GM19238 (cell line): ENCODE data around the gene FAM124B.
"Not testable (repeated sequence)": the region's sequence is repeated elsewhere in the genome, so short reads cannot be mapped to it uniquely, and the experiment has no call there.

Experiments
- DNase-seq: peaks from one replicate; pipeline ENCODE4 v3.0.0; 2011; ENCODE audit warnings: low spot score; ENCODE audit not compliant: insufficient read length

Gene FAM124B

DNA sequence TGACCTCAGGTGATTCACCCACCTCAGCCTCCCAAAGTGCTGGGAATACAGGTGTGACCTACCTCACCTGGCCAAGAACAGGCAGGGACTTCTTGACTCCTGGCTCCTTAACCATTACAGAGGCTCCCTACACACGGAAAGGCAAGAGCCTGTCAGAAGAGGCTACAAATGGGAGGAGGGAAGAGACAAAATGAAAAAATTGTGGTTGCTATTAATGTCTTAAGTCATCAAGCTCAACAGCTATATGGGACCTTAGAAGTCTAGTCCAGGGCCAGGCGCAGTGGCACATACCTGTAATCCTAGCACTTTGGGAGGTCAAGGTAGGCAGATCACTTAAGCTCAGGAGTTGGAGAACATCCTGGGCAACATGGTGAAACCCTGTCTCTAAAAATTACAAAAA lies 11.5 kb upstream of the FAM124B start:
- no peak for DNase-seq

DNA sequence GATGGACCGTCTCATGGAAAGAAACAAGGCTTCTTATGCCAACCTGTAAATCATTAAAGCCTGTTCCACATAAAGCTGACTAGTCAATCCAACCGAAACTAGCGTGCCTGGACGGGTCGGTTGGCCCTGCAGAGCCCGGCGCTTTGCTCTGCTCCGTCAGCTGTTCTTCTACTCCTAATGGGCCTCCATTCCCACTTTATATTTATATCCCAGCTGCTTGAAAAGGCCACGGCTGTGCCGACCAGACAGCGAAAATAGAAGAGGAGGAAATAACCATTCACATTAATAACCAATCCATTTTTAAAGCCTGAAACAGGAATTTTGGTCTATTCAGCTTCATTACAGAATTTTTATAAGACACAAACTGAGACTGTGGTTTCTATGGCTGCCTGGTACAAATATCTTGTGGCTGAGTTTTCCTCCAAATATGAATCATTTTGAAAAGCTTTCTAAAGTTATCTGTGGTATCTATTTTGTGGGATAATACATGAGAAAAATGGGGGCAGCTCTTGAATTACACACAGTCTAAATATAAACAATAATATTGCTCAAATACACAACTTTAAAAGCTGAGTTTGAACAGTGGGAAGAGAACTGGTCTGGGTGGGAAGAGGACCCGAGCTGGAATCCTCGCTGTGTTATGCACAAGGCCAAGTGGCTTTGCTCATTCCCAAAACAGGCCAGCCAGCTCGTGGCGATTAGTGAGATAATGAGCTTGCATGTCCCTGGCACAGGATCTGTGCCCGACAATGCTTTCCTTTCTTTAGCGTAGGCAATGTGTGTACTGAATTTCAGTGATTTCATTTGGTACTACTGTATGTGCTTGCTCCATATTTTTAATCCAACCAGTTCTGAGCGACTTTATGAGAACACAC lies 10.5 kb upstream of the FAM124B start:
- DNase-seq = no peak

DNA sequence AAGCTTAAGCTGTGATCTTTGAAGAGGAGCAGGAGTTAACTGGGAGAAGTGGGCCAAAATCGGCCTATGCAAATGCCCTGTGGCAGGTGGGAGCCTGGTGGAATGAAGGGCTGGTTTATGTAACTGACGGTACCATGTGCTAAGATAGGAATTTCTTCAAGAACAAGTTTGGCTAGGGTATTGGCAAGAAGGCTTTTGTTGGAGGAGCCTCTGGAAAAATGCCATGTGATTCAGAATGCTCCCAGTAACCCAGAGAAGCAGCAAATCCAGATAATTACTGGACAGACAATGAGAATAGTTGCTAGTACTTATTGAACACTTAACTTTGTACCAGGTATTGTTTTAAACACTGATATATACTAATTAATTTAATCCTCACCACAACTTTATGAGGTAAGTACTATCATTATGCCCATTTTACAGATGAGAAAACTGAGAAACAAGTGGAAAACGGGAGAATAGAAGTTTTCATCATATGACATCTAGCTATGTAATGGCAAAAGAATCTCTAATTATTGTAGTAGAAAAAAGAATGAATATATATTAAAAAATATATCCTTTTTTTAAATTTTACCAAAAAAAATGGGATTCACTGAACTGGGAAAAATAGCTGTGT lies 9.1 kb upstream of the FAM124B start:
- DNase-seq = no peak

DNA sequence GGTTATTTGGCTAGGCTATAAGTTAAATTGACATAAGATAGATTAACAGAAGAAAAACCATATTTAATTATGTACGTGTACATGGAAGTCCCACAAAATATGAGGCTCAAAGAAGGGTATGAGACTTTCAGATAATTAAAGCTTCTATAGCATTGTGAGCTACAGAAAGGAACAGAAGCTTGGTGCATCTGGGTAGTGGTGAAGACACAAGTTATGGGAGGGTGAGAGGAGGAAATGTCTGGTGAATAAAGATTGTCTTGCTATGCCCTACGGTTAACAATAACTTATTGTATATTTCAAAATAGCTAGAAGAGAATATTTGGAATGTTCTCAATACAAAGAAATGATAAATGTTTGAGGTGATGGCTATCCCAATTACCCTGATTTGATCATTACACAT lies 6.8 kb upstream of the FAM124B start:
- DNase-seq = no peak

DNA sequence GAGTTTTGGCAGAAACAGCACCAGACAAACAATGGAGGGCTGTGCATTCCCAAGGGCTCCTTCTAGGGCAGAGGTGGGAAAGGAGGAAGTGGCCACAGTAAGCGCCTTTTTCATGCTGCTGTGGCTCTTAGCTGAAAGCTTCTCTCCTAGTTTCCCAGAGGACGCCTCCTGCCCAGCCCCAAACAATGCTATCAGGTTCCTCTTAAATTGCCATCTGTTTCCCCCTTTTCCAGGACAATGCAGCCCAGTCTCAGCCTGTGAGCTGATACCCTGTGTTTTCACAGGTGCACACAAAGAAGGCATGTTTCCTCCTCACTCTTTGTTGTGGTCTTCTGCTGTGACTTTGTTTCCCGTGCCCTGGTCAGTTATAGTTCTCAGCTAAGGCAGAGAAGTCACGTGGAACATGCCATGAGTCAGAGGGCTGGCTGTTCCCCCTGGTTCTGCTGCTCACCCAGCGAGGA lies 5.4 kb upstream of the FAM124B start:
- DNase-seq = no peak

DNA sequence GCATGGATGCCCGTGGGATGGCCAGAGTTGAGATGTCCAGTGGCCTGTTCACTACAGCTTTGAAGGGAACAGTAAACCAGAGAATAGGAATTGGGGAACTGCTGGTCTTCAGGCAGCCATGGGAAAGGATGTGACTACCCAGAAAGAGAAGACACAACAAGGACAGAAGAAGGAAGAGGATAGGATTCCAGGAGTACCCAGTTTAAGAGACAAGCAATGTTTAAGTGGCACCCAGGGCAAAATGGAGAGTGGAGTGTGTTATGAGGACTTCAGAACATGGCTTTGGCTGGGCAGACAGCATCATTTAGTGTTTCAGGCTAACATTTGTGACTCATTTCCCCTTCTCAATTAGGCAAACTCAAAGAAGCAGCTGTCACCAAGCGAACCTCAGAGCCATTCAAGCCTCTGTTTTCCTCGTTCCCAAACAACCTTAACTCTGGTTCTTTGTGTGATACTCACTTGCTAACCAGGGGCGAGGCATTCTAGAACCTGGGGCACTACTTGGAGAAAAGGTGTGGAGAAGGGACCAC lies 4.0 kb upstream of the FAM124B start:
- no peak for DNase-seq

DNA sequence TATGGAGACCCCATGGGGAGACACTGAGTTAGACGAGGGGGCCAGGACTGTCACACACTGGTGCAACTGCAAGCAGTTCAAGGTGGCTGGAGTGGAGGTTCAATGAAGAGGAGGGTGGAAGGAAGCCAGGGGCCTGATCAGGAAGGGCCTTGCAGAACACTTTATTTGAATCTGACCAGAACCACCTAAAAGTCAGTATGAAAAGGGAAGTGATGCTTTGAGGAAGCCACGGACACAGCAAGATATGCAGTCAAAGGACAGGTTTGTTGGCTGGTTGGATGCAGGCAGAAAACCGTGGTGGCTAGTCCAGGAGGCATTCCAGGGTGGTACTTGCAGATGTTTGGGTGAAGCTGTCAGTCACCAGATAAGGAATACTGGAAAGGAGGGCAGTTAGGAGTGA lies 3.5 kb upstream of the FAM124B start:
- DNase-seq = no peak

DNA sequence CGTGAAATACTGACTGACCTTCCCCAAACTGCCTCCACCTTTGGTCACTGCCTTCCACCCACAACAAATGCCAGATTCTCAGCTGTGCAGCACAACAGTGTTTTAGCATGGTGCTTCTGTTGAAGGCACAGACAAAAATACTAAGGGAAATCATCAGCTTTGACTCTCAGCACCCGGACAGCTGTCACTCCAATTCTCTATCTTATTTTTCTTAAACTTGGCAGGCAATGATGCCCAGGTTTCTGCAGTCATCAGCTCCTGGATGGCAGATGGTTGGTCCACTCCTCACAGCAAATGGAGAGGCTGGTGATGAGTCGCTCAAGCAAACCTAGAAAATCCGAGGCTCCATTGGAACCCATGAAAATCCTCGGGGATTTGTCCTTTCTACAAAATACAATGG lies 2.9 kb upstream of the FAM124B start:
- no peak for DNase-seq

DNA sequence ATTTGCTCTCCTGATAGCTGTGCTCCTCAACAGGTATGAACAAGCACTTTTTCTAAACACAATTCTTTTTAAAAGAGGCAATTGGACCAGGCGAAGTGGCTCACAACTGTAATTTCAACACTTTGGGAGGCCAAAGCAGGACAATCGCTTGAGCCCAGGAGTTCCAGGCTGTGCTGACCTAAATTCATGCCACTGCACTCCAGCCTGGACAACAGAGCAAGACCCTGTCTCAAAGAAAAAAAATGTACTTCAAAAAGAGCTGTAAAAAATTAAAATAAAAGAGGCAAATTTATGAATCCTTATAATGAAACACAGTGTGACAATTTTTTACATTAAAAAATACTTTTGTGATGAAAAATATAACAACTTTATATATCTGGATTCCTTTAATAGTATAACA lies 1.8 kb upstream of the FAM124B start:
- DNase-seq = no peak

DNA sequence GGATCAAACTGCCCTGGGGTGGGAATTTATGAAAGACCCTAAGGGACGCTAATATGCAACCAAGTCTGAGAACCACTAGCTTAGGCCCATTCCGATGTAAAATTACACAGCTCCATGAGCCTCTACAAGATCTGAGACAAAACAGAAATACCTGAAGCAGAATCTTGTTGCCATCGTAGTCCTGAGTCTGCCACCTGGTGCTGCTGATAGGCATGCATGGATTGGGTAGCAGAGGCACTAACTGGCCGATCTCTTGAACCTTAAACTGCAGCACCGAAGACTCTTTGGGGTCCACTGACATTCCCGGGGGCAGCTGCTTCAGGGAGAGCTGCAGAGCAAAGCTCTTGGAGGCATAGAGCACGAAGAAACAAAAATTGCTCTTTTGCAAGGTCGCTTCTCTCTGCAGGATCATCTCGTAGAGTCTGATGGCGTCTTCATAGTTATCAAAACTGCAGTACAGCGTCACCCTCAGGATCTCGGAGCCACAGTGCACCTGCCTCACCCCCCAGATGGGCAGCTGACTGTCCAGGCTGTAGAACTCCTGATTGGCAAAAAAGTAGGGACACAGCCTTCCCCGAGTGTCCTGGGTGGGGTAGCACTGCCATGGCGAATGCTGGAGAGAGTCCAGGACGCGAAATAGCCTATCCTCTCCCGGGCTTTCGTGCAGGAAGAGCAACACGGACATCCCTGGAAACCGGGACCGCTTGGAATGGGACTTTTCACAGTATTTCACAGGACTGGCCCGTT lies 848 bp downstream of the FAM124B start:
- no peak for DNase-seq

DNA sequence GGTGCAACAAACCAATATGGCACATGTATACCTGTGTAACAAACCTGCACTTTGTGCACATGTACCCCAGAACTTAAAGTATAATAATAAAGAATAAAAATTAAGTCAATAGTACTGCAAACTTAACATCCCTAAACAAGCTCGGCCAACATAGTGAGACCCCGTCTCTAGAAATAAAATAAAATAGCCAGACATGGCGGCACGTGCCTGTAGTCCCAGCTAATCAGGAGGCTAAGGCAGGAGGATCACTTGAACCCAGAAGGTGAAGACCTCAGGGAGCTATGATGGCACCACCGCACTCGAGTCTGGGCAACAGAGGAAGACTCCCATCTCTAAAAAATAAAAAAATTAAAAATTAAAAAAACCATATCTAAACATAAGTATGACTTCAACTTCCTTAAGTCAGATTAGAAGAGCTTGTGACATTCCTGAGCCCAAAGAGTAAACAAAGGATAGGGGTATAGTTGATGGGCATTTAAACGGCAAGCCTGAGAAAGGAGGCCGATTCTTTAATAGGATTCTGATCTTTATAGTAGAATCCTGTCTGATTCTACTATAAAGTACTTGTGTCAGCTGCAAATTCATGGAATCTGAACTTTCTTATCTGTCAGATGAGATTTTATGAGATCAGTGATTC lies 1.6 kb downstream of the FAM124B start:
- no peak for DNase-seq

DNA sequence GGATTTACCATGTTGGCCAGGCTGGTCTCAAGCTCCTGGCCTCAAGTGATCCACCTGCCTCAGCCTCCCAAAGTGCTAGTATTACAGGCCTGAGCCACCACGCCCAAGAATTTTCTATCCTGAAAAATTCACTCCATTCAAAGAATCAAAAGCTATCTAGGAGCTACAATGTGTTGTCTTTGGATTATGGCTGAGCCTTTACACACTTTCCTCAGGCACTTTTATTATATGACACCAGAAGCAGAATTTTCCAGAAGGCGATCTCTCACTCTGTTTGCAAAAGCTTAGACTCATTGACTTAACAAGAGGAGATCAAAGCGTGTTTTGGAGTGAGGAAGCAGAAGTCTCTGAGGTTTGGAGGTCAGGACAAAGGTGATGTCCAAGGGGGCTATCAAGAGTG lies 3.6 kb downstream of the FAM124B start:
- no peak for DNase-seq

DNA sequence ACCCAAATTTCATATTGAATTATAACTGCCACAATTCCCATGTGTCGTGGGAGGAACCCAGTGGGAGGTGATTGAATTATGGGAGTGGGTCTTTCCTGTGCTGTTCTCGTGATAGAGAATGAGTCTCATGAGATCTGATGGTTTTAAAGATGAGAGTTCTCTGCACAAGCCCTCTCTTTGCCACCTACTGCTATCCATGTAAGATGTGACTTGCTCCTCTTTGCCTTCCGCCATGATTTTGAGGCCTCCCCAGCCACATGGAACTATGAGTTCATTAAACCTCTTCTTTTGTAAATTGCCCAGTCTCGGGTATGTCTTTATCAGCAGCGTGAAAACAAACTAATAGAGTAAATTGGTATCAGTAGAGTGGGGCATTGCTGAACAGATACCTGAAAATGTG lies 4.8 kb downstream of the FAM124B start:
- not testable (repeated sequence) for DNase-seq

DNA sequence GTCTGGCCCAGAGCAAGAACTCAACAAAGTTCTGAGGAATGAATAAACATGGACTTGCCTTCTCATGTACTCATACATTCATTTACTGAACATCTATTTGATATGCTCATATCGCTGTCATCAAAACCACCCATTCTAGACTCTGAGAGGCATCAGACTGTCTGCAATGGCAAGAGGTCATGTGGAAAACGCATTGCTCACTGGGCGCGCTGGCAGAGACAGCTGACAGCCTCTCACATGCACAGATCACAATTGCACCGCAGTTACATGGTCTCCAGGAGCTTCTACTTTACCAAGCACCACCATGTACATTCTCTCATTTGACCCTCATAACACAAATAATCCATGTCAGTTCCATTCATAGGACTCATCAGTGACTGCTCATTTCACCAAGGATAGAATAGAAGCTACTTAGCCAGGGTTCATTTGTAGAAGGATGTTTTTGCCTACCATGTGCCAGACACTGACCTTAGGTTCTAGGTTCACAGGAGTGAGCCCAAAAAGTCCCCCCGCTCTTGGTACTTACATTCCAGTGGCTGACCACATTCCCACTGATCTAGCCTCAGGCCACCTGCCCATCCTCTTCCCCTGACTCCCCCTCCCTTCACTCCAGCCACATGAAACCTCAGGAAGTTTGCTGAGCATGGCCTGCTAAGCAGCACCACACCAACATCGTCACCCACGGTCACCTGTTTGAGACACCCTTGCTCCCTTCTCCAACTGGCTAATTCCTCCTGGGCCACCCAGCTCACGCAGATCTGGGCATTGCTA lies 6.1 kb downstream of the FAM124B start:
- DNase-seq = no peak

DNA sequence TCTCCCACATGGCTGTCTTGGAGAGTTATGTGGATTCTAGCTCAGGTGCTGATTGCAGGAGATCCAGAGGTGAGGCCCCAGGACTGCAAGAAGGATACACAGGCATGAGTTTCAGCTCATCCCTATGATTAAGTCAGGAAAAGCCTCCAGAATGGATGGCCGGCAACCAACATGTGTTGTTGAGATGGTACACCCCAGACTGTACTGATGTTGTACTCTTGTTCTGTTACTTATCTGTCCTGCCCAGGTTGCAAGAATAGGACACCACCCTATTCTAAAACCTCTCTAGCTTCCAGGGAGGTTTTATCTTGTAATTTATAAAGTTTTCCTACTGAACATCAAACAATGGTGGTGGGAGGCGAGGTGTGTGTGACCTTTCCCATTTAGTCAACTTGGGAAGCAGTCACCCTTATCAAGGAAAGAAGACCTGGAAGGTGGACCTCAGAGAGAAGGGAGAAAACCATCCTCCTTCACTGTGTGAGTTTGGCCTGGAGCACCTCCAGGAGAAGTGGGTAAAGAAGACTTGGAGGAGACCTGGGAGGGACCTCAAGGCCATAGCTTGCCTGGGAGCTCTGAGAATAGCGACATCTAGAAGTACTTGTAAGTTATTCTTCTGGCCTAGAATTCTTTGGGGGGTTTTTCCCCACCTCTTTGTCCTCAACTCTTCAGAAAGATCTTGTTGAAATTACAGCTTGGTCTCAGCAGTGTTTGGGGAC lies 8.6 kb downstream of the FAM124B start:
- no peak for DNase-seq

DNA sequence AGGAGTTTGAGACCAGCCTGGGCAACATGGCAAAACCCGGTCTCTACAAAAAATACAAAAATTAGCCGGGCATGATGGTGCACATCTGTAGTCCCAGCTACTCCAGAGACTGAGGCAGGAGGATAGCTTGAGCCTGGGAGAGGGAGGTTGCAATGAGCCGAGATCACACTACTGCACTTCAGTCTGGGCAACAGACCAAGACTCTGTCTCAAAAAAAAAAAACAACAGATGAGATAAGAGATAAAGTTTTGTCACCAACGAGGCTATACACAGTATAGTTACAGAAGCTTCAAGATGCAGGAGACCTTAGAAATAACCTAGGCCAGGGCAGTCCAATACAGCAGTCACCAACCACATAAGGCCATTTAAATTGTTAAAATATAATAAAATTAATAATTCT lies 9.4 kb downstream of the FAM124B start:
- no peak for DNase-seq

DNA sequence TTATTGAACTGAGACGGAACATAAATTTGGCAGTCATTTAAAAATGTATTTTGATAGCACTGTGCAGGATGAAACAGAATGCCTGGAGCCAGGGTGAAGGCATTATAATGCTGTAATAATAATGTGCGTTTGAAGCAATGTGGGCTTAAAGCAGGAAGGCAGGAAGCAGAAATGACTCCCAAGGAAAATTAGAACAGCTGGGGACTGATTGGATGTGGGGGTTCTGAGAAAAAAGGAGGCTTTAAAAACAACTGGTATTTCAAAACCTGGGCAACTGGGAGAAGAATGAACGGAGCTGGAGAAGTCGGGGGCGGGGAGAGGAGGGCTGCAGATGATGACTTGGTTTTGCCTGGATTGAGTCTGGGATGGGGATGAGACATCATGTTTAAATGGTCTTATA lies 12.6 kb downstream of the FAM124B start:
- no peak for DNase-seq

DNA sequence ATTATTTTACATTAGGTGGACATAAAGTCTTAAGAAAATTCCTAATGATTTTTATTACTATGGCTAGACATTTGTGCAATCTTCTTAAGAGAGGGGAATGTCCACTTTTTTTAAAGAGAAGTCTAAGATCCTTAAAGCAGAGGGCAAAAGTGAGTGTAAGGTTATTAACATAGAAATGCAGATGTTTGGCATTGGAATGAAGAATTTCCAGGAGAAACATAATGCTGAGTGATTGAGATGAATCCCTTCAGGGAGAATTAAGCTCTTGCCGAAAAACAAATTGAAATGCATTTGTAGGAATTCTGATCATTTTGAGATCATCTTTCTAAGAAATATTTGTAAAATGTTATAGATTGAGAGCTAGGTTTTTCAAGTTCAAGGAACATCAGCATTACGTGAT lies 15.0 kb downstream of the FAM124B start:
- no peak for DNase-seq

DNA sequence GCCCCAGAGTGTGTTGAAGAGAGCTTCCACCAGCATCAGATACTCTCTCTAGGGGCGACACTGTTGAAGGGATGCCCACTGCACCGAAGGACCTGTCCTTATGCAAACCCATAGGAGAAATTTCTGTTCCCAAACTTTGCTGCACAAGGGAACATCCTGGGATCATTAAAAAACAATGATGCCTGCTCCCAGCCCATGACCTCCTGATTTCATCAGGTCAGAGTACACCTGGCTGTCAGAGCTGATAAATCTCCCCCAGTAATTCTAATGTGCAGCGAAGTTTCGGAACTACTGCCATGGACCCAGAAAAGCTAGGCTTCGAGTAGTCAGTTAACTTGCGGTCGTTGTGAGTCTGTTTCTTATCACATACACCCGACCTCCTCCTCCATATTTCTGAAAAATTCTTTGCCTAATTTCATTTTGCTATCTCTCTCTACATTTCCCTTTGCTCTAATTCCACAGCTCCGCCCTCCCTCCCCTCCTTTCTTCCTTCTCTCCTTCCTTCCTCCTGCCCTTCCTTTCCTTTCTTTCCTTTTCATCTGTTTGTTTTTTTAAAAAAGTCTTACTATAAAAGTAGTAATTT lies 18.8 kb downstream of the FAM124B start:
- DNase-seq = no peak

DNA sequence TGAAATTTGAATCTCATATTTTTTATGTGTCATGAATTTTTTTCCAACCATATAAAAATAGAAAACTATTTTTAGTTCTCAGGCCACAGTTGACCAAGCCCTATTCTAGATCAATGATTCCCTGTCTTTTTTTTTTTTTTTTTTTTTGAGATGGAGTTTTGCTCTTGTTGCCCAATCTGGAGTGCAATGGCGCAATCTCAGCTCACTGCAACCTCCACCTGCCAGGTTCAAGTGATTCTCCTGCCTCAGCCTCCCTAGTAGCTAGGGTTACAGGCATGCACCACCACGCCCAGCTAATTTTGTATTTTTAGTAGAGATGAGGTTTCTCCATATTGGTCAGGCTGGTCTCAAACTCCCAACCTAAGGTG lies 19.6 kb downstream of the FAM124B start:
- not testable (repeated sequence) for DNase-seq
